Osteocyte (in vitro differentiated cells): Measurements from ENCODE around the gene LSG1. TPM values are rescaled to one million over a fixed set of nuclear protein-coding genes. Genes with fewer than 3 reads are reported as not detected.
"Not testable (repeated sequence)": the region's sequence is repeated elsewhere in the genome, so short reads cannot be mapped to it uniquely, and the experiment has no call there.

Source experiments
- DNase-seq: peaks from one replicate; pipeline ENCODE4 v3.0.0; 2021; ENCODE audit warnings: mixed read lengths; ENCODE audit not compliant: unreplicated experiment; ENCODE audit errors: extremely low spot score
- H3K27ac Mint-ChIP-seq: one replicate; pipeline ENCODE4 v1.8.0; 2021; ENCODE audit warnings: mild to moderate bottlenecking, mixed read lengths; ENCODE audit not compliant: unreplicated experiment
- H3K27me3 Mint-ChIP-seq: one replicate; pipeline ENCODE4 v1.8.0; 2021; ENCODE audit warnings: mixed read lengths; ENCODE audit not compliant: unreplicated experiment
- H3K36me3 Mint-ChIP-seq: one replicate; pipeline ENCODE4 v1.8.0; 2021; ENCODE audit warnings: mixed read lengths; ENCODE audit not compliant: unreplicated experiment
- H3K4me1 Mint-ChIP-seq: one replicate; pipeline ENCODE4 v1.8.0; 2021; ENCODE audit warnings: mixed read lengths; ENCODE audit not compliant: unreplicated experiment
- H3K4me3 Mint-ChIP-seq: one replicate; pipeline ENCODE4 v1.8.0; 2021; ENCODE audit warnings: mild to moderate bottlenecking, moderate library complexity, mixed read lengths; ENCODE audit not compliant: unreplicated experiment
- H3K9me3 Mint-ChIP-seq: one replicate; pipeline ENCODE4 v1.8.0; 2021; ENCODE audit warnings: mixed read lengths; ENCODE audit not compliant: unreplicated experiment
- CTCF ChIP-seq: fragments of 200-600 bp; sonication (generic); IDR thresholded peaks from 2 replicates; pipeline ENCODE4 v1.5.0; 2021; ENCODE audit warnings: antibody characterized with exemption, mild to moderate bottlenecking, moderate library complexity
- total RNA-seq: library from RNA; stranded (reverse); gene quantifications from 2 replicates; pipeline ENCODE4 v1.2.1, GENCODE V29; 2021

LSG1 gene
- total RNA-seq, 1 donor from 2014 or later, result 33.3 TPM

- Mint-ChIP-seq H3K4me1 (no peaks in the 10 kb centered on the region), H3K36me3 (peaks cover 10% of the 10 kb centered on the region)
- no peak for TF ChIP-seq CTCF
Measured at GRCh38 chr3:194606941-194607340, 65.0 kb downstream of the LSG1 start.

DNA sequence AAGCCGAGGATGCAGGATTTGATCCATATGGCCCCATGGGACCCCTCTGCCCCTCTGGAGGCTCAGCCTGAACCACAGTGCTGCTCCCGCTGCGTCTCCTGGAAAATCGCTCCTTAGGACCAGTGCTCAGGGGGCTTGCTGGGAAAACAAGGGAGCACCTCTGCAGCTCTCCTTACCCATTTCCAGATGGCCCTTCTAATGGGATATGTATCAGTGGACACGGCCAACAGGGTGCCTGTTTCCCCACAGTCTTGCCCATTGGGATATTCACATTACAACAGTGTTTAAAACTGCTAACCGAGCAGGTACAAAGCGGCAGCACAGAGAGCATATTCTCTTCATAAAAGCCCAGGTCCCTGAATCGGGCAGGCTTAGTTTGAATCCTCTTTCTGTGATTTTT lies 65.8 kb downstream of the LSG1 start:
- Mint-ChIP-seq H3K27ac (no peak overlapping the region), H3K9me3 (no peaks in the 10 kb centered on the region), H3K27me3 (no peaks in the 10 kb centered on the region), H3K36me3 (peaks cover 12% of the 10 kb centered on the region), H3K4me3 (no peak overlapping the region), H3K4me1 (no peaks in the 10 kb centered on the region)
- no peak for TF ChIP-seq CTCF
- no peak for DNase-seq

More at GRCh38 chr3:194606941-194607340, 65.0 kb downstream of the LSG1 start:
- Mint-ChIP-seq H3K27ac (no peak overlapping the region), H3K27me3 (no peaks in the 10 kb centered on the region), H3K4me3 (no peak overlapping the region), H3K9me3 (no peaks in the 10 kb centered on the region)
- DNase-seq, result no peak

DNA sequence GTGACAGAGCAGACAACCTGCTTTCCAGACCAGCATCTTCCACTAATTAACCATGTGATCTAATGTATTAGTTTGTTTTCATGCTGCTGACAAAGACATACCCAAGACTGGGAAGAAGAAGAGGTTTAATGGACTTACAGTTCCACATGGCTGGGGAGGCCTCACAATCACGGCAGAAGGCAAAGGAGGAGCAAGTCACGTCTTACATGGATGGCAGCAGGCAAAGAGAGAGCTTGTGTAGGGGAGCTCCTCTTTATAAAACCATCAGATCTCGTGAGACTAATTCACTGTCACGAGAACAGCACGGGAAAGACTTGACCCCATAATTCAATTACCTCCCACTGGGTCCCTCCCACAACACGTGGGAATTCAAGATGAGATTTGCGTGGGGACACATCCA lies 66.7 kb downstream of the LSG1 start:
- H3K27ac Mint-ChIP-seq, H3K27me3 Mint-ChIP-seq, H3K4me3 Mint-ChIP-seq, H3K9me3 Mint-ChIP-seq, DNase-seq, H3K4me1 Mint-ChIP-seq: not testable (repeated sequence)
- H3K36me3 Mint-ChIP-seq, result peaks cover 14% of the 10 kb centered on the region

- peak; percentile 42 for TF ChIP-seq CTCF
- H3K27ac Mint-ChIP-seq, result no peak overlapping the region
- H3K4me1 Mint-ChIP-seq, result no peaks in the 10 kb centered on the region
- H3K4me3 Mint-ChIP-seq, result no peak overlapping the region
- H3K9me3 Mint-ChIP-seq, result no peaks in the 10 kb centered on the region
- no peaks in the 10 kb centered on the region for H3K27me3 Mint-ChIP-seq
- no peak for DNase-seq
- peaks cover 14% of the 10 kb centered on the region for H3K36me3 Mint-ChIP-seq
Measured at GRCh38 chr3:194604837-194605236, 67.2 kb downstream of the LSG1 start.

DNA sequence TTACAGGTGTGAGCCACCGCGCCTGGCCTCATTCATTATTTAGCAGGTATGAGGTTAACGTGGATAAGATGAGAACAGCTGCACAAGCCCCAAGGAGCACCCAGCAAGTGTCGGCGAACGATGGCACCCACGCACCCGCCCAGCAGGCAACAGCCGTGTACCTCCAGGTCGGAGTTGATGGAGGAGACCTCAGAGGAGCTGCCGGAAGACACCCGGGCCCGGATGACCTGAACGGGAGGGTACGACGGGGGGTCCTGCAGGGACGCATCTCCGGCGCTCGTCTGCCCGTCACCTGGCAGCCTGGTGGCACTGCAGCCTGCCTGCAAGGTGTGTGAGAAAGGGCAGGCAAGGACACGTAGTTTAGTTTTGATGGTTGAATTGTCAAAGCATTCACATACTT lies 67.9 kb downstream of the LSG1 start:
- Mint-ChIP-seq H3K27ac (no peak overlapping the region), H3K4me3 (no peak overlapping the region)

More for the DNA sequence above, 67.9 kb downstream of the LSG1 start:
- Mint-ChIP-seq H3K27me3 (no peaks in the 10 kb centered on the region), H3K4me1 (peaks cover 3% of the 10 kb centered on the region), H3K36me3 (peaks cover 14% of the 10 kb centered on the region), H3K9me3 (no peaks in the 10 kb centered on the region)
- TF ChIP-seq CTCF, result no peak
- no peak for DNase-seq
